ENCODE measurements around the gene GTPBP8.

DNA sequence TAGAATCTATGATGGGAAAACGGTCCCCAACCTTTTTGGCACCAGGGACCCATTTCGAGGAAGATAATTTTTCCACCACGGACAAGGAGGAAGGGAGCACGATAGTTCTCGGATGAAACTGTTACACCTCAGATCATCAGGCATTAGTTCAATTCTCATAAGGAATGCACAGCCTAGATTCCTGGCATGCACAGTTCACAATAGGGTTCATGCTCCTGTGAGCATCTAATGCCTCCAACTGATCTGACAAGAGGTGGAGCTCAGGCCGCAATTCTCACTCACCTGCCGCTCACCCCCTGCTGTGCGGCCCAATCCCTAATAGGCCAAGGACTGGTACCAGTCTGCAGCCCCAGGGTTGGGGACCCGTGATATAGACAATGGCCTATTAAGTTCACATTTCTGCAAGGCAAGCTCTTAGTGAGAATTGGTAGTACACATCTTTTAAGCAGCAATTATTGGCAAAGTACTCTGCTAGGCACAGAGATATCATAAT is 42.4 kb upstream of the GTPBP8 start:
- TF ChIP-seq, protein P1, sequence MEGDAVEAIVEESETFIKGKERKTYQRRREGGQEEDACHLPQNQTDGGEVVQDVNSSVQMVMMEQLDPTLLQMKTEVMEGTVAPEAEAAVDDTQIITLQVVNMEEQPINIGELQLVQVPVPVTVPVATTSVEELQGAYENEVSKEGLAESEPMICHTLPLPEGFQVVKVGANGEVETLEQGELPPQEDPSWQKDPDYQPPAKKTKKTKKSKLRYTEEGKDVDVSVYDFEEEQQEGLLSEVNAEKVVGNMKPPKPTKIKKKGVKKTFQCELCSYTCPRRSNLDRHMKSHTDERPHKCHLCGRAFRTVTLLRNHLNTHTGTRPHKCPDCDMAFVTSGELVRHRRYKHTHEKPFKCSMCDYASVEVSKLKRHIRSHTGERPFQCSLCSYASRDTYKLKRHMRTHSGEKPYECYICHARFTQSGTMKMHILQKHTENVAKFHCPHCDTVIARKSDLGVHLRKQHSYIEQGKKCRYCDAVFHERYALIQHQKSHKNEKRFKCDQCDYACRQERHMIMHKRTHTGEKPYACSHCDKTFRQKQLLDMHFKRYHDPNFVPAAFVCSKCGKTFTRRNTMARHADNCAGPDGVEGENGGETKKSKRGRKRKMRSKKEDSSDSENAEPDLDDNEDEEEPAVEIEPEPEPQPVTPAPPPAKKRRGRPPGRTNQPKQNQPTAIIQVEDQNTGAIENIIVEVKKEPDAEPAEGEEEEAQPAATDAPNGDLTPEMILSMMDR (IDR thresholded peaks at IDR 0.05; ENCODE audit: borderline replicate concordance, extremely low read depth, low read length, poor library complexity, severe bottlenecking) = no peak
- TF ChIP-seq EZH2 (IDR thresholded peaks at IDR 0.05; ENCODE audit: borderline replicate concordance, low read depth, low read length, severe bottlenecking) = no peak

Measured in DND-41 (cell line).